H54 (cell line): ENCODE data around the gene TMEM39B.
"Not testable (repeated sequence)": the region's sequence is repeated elsewhere in the genome, so short reads cannot be mapped to it uniquely, and the experiment has no call there.

Source experiments
- DNase-seq: peaks from one replicate; pipeline ENCODE4 v3.0.0; 2011; ENCODE audit warnings: low spot score, mixed read lengths; ENCODE audit not compliant: insufficient read length
- FAIRE-seq: peaks from 3 replicates; lab custom pipeline; 2011; peaks lifted over from hg19 to GRCh38; lab: Jason Lieb, UNC
- POLR2A ChIP-seq: IDR thresholded peaks from 2 replicates; pipeline ENCODE4 v1.6.1; 2011; ENCODE audit warnings: low read depth, mild to moderate bottlenecking, low read length

Gene TMEM39B

DNA sequence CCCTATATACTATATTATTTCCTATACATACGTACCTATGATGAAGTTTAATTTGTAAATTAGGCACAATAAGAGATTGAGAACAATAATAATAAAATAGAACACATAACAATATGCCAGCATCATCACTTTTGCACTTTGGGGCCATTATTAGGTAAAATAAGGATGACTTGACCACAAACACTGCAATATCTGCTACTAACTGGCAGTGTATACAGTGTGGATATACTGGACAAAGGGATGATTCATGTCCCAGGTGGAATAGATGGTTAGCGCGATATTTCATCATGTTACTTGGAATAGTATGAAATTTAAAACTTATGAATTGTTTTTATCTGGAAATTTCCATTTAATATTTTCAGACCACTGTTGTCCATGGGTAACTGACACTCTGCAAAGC, 71.3 kb downstream of the TMEM39B start:
- DNase-seq = no peak
- no peak for FAIRE-seq
- TF ChIP-seq POLR2A = no peak

DNA sequence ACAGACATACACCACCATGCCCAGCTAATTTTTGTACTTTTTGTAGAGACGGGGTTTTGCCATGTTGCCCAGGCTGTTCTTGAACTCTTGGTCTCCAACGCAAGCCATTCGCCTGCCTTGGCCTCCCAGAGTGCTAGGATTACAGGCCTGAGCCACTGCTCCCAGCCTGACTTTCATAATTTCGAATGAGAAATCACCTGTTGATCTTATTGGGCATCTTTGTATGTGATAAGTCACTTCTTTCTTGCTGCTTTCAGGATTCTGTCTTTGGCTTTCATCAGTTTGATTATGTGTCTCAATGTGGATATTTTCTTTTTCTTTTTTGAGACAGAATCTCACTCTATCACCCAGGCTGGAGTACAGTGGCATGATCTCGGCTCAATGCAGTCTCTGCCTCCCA, 75.1 kb downstream of the TMEM39B start:
- not testable (repeated sequence) for FAIRE-seq, DNase-seq

DNA sequence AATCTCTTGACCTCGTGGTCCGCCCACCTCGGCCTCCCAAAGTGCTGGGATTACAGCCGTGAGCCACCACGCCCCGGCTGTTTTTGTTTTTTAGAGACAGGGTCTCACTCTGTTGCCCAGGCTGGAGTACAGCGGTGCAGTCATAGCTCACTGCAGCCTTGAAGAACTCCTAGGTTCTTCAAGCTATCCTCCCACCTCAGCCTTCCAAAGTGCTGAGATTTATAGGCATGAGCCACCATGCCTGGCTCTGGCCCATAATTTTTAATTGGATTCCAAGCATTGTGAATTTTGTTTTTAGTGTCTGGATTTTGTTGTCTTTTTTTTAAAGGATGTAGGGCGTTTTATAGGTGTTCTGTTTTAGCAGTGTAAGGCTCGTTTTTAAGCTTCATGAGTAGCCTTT, 78.1 kb downstream of the TMEM39B start:
- FAIRE-seq = peak; percentile 52
- TF ChIP-seq POLR2A = no peak

DNA sequence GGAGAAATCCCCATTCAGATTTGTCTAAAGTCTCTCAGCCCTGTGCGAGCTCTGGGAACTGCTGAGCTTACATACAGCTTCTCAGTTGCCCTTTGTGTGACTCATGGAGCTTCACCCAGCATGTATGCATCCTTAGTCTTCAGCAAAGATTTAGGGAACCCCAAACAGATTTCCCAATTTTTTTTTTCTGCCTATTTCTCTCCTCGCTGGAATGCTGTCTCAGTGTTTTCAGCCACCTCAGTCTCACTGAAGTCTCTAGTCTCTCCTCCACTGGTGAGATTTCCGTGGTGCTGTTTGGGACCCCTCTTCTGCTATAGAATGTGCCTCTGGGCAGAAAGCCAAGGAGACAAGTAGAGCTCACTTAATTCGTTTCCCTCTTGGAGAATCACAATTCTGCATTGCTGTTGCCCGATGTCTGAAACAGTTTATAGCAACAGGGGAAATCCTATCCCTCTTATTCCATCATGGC, 78.6 kb downstream of the TMEM39B start:
- DNase-seq (peak; percentile 51), FAIRE-seq (peak; percentile 80)
- TF ChIP-seq POLR2A = no peak

More for the DNA sequence above, 78.1 kb downstream of the TMEM39B start:
- DNase-seq = no peak
